Stomach (tissue), 9 donors: ENCODE measurements around the gene TSHZ2. TPM values are rescaled to one million over a fixed set of nuclear protein-coding genes. Genes with fewer than 3 reads are reported as not detected.

Experiments used
- DNase-seq, 2 donors: peaks; one replicate each; pipeline versions ENCODE4 v3.0.0 to v3.0.0-alpha.2; 2013 to 2019
- H3K27ac ChIP-seq, 5 donors: fragments of 200-600 bp in 4 of 5; sonication (generic) in 4 of 5; one replicate each; pipeline ENCODE4 v1.5.1; 2013 to 2019; ENCODE audit warnings: mild to moderate bottlenecking in 1 of 5, moderate library complexity in 1 of 5
- H3K27me3 ChIP-seq, 3 donors: fragments of 200-600 bp; sonication (generic); one replicate each; pipeline ENCODE4 v1.5.1; 2017 to 2019; ENCODE audit warnings: mixed run types in 1 of 3
- H3K36me3 ChIP-seq, 4 donors: fragments of 200-600 bp; sonication (generic); 1 replicate in 3 of 4; 2 replicates in 1 of 4; pipeline ENCODE4 v1.5.1; 2016 to 2019
- H3K4me1 ChIP-seq, 4 donors: fragments of 200-600 bp; sonication (generic); one replicate each; pipeline ENCODE4 v1.5.1; 2016 to 2019
- H3K4me3 ChIP-seq, 4 donors: fragments of 200-600 bp; sonication (generic) in 3 of 4; one replicate each; pipeline ENCODE4 v1.5.1; 2016 to 2019; ENCODE audit warnings: mild to moderate bottlenecking in 1 of 4
- H3K9me3 ChIP-seq, 4 donors: fragments of 200-600 bp; sonication (generic); one replicate each; pipeline ENCODE4 v1.5.1; 2016 to 2019
- EP300 ChIP-seq: sonication (generic); formaldehyde crosslinking; IDR thresholded peaks from one replicate; pipeline ENCODE4 v1.6.1; 2017; ENCODE audit warnings: antibody characterized with exemption
- POLR2A ChIP-seq, 4 donors: fragments of 450-650 bp; IDR thresholded peaks; one replicate each; pipeline ENCODE4 v1.6.1; 2016; ENCODE audit warnings: antibody characterized with exemption in 4 of 4, control low read depth in 2 of 4, mild to moderate bottlenecking in 1 of 4, moderate library complexity in 1 of 4
- POLR2AphosphoS5 ChIP-seq, 3 donors: sonication (generic); formaldehyde crosslinking; IDR thresholded peaks; one replicate each; pipeline ENCODE4 v1.6.1; 2016; ENCODE audit warnings: antibody characterized with exemption in 3 of 3
- whole genome bisulfite sequencing, 5 donors: extraction: QIAGEN DNeasy Blood & Tissue Kit in 3 of 5; methylation state at CpG; one replicate each; pipeline versions ENCODE4 v1.1.5 to v1.1.7; 2013 to 2018; 5-methylcytosine and 5-hydroxymethylcytosine counted together
- intact Hi-C: fragments of 100-400 bp; cut with DNase I; formaldehyde crosslinking; loops from one replicate; pipeline ENCODE4 v1.15.1; 2023; ENCODE audit warnings: low total_unique reads
- polyA plus RNA-seq, 3 donors: library from polyadenylated mRNA; stranded (reverse); fragments of 200-250 nt; gene quantifications; one replicate each; pipeline ENCODE4 v1.2.3, GENCODE V29; 2013
- total RNA-seq, 5 donors: library from RNA; depleted of rRNA; stranded (reverse); fragments of >200 nt; gene quantifications; one replicate each; pipeline versions ENCODE4 v1.1.0 to v1.2.3, GENCODE V29; 2014 to 2016
- TF ChIP-seq, protein P1 (sequence below), 7 experiments: fragments of 450-650 bp in 4 of 7; fragments of 200-600 bp in 3 of 7; sonication (generic) in 3 of 7; IDR thresholded peaks; one replicate each; pipeline ENCODE4 v1.5.1; 2016 to 2019; ENCODE audit warnings: antibody characterized with exemption in 7 of 7, control low read depth in 2 of 7, mild to moderate bottlenecking in 1 of 7
- donor health status: healthy with polysubstance abuse.
- donor health status: Bipolar disorder and iron deficiency.
- donor health status: healthy.

Gene TSHZ2
- total and polyA plus RNA-seq, 8 donors: 2.9 to 20.5 (median 5.8) TPM

DNA sequence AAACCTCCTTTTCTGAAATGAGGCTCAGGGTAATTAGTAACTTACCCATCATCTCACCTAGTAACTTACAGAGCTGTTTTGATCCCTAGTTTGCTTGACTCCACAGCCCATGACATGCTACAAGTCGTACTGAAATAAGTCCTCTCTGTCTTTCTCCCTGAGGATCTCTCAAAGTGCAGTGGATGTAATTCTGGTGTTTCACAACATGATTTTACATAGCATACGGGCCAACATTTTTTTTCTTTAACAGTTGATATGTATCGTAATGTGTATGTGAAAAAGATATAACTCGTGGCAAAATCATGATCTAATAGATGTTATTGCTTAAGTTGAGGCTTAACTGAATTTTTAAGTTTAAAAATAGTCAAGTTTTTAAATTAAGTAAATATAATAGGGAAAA, 45.0 kb downstream of the TSHZ2 start:
- H3K27ac ChIP-seq: no peak overlapping the region
- H3K27me3 ChIP-seq: no peaks in the 10 kb centered on the region
- TF ChIP-seq POLR2AphosphoS5 (IDR thresholded peaks at IDR 0.05): no peak
- TF ChIP-seq POLR2A (IDR thresholded peaks at IDR 0.05): no peak
- TF ChIP-seq EP300: no peak
- TF ChIP-seq, protein P1, sequence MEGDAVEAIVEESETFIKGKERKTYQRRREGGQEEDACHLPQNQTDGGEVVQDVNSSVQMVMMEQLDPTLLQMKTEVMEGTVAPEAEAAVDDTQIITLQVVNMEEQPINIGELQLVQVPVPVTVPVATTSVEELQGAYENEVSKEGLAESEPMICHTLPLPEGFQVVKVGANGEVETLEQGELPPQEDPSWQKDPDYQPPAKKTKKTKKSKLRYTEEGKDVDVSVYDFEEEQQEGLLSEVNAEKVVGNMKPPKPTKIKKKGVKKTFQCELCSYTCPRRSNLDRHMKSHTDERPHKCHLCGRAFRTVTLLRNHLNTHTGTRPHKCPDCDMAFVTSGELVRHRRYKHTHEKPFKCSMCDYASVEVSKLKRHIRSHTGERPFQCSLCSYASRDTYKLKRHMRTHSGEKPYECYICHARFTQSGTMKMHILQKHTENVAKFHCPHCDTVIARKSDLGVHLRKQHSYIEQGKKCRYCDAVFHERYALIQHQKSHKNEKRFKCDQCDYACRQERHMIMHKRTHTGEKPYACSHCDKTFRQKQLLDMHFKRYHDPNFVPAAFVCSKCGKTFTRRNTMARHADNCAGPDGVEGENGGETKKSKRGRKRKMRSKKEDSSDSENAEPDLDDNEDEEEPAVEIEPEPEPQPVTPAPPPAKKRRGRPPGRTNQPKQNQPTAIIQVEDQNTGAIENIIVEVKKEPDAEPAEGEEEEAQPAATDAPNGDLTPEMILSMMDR (IDR thresholded peaks at IDR 0.05): no peak
- peaks cover 0 to 10% (median 0%) of the 10 kb centered on the region in 4 donors for H3K9me3 ChIP-seq
- H3K4me1 ChIP-seq: peaks cover 0 to 15% (median 3%) of the 10 kb centered on the region in 4 donors
- no peaks in the 10 kb centered on the region for H3K36me3 ChIP-seq
- intact Hi-C loops: no loop called here
- no peak overlapping the region for H3K4me3 ChIP-seq
- WGBS, 5 donors: 76 to 88% (median 85%) methylated on average over 4 of the region's 4 CpGs
- DNase-seq: no peak

DNA sequence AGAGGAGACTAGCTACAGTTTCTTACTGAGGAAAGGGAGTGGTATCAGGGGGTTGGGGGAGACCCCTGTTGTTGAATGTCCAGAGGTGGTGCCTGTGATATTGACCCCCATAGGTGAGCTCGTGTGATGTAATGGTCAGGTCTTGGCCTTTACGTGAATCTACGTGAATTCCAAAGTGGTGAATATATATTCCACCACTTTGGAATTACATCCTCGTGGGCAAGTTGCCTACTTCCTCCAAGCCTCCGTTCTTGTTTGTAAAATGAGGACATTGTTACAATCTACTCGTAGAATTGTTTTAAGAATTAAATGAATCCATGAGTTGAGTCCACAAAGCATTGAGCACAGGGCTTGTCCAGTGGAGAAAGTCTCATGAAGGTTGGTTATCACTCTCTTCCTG, 47.3 kb downstream of the TSHZ2 start:
- peaks cover 0 to 15% (median 3%) of the 10 kb centered on the region in 4 donors for H3K4me1 ChIP-seq
- intact Hi-C loops: no loop called here
- TF ChIP-seq POLR2AphosphoS5 (IDR thresholded peaks at IDR 0.05) (no peak), EP300 (no peak), POLR2A (IDR thresholded peaks at IDR 0.05) (no peak)
- TF ChIP-seq, protein P1 (IDR thresholded peaks at IDR 0.05): no peak
- H3K9me3 ChIP-seq: peaks cover 0 to 2% (median 0%) of the 10 kb centered on the region in 4 donors
- no peaks in the 10 kb centered on the region for H3K27me3 ChIP-seq
- WGBS, 5 donors: 77 to 83% (median 79%) methylated on average over 6 of the region's 6 CpGs
- H3K36me3 ChIP-seq: no peaks in the 10 kb centered on the region
- H3K4me3 ChIP-seq: no peak overlapping the region
- H3K27ac ChIP-seq: no peak overlapping the region
- no peak for DNase-seq

DNA sequence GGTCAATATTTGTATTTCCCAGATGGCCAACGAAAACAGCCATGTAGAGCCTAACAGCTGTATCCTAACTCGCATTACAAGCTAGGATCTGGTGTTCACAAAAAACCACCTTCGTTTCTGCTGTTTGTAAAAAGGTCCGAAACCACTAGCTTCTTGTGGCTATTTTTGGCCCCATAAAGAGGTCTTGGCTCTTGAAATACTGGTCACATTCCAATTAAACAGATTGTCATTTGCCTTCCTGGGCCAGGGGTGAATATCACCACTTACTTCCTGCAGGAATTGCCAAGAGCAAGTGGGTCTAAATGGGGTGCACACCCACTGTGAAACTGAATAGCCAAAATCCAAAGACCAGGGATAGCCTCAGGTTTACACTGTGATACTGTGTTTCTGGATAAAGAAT, 48.2 kb downstream of the TSHZ2 start:
- WGBS, 5 donors: 65 to 79% (median 67%) methylated on average over 4 of the region's 4 CpGs
- no peaks in the 10 kb centered on the region for H3K36me3 ChIP-seq
- H3K27ac ChIP-seq: no peak overlapping the region
- no peaks in the 10 kb centered on the region for H3K27me3 ChIP-seq
- TF ChIP-seq POLR2A (IDR thresholded peaks at IDR 0.05) (no peak), EP300 (no peak), POLR2AphosphoS5 (IDR thresholded peaks at IDR 0.05) (no peak)
- TF ChIP-seq, protein P1 (IDR thresholded peaks at IDR 0.05): no peak
- peaks cover 0 to 15% (median 3%) of the 10 kb centered on the region in 4 donors for H3K4me1 ChIP-seq
- intact Hi-C loops: no loop called here
- no peak overlapping the region for H3K4me3 ChIP-seq
- DNase-seq: no peak
- no peaks in the 10 kb centered on the region for H3K9me3 ChIP-seq

DNA sequence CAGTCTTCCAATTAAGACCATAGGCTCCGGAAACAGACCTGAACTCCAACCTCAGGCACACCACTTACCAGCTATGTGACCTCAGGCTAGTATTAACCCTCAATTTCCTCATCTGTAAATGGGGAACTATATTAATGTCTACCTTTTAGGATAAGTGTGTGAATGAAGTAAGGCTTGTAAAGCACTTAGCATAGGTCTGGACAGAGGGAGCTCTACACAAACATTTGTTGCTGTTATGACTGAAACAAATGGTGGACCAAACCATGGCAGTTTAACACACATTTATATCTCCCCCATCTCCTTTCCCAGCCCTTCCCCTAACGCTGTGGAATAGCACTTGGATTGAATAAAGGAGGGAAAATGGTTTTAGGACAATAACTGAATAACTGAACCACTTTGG, 48.7 kb downstream of the TSHZ2 start:
- H3K27ac ChIP-seq: no peak overlapping the region
- TF ChIP-seq POLR2A (IDR thresholded peaks at IDR 0.05): no peak
- TF ChIP-seq, protein P1 (IDR thresholded peaks at IDR 0.05): no peak
- no peak for TF ChIP-seq POLR2AphosphoS5 (IDR thresholded peaks at IDR 0.05)
- TF ChIP-seq EP300: no peak
- no peaks in the 10 kb centered on the region for H3K36me3 ChIP-seq
- 67 to 84% (median 79%) methylated on average over 2 of the region's 2 CpGs for WGBS, 5 donors
- no peak for DNase-seq
- no peaks in the 10 kb centered on the region for H3K27me3 ChIP-seq
- no peaks in the 10 kb centered on the region for H3K9me3 ChIP-seq
- no peak overlapping the region for H3K4me3 ChIP-seq
- peaks cover 0 to 15% (median 3%) of the 10 kb centered on the region in 4 donors for H3K4me1 ChIP-seq
- intact Hi-C loops: no loop called here
